IPS-18c (cell line): ENCODE data around the gene CNGA2.

Experiments used
- H3K4me3 ChIP-seq: 2 replicates; pipeline ENCODE4 v1.7.0; 2013; ENCODE audit warnings: low read depth, mild to moderate bottlenecking, low read length, moderate library complexity; ENCODE audit not compliant: insufficient read depth
- H3K9me3 ChIP-seq: one replicate; pipeline ENCODE4 v1.6.1; 2013; ENCODE audit warnings: mild to moderate bottlenecking, low read length, moderate library complexity; ENCODE audit not compliant: control insufficient read depth, insufficient read depth

Gene CNGA2

GRCh38 chrX:151736685-151737084, 2.1 kb downstream of the CNGA2 start:
- no peak overlapping the region for H3K4me3 ChIP-seq
- peaks cover 6% of the 10 kb centered on the region for H3K9me3 ChIP-seq

DNA sequence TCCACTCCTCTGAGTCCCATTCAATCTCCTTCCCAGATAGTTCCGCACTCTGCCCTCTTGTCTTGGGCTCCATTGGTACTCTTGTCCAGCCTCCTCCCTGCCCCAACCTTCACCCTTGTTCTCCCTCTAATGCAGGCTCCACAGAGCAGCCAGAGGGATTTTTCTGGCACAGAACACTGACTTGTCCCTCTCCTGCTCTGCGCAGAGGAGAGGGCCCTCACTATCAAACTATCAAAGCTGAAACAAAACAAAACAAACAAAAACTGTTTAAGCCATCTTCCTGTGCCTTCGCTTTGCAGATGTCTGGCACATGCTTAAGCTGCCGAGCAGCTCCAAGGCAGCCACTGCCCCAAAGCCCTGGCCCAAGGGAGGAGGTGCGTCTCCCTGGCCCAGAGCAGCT, 2.9 kb downstream of the CNGA2 start:
- H3K4me3 ChIP-seq, result no peak overlapping the region
- peaks cover 6% of the 10 kb centered on the region for H3K9me3 ChIP-seq

DNA sequence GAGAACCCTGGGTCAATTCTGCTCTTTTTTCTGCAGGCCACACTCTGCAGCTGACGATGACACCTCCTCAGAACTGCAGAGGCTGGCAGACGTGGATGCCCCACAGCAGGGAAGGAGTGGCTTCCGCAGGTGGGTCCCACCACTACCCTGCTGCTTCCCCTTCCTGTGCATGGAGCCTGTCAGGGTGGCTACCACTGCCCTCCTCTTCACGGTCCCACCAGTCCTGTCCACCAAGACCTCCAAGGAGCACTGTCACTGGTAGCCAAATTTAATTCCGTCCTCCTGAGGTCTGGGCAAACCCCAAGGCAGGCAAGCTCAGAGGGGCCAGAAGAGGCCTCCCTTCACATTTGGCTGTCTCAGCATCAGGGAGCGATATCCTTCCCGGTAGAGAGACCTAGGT, 4.2 kb downstream of the CNGA2 start:
- Histone ChIP-seq H3K4me3 (no peak overlapping the region), H3K9me3 (peaks cover 8% of the 10 kb centered on the region)

- Histone ChIP-seq H3K4me3 (no peak overlapping the region), H3K9me3 (peaks cover 6% of the 10 kb centered on the region)
Observed at GRCh38 chrX:151741606-151742005, 7.1 kb downstream of the CNGA2 start.

DNA sequence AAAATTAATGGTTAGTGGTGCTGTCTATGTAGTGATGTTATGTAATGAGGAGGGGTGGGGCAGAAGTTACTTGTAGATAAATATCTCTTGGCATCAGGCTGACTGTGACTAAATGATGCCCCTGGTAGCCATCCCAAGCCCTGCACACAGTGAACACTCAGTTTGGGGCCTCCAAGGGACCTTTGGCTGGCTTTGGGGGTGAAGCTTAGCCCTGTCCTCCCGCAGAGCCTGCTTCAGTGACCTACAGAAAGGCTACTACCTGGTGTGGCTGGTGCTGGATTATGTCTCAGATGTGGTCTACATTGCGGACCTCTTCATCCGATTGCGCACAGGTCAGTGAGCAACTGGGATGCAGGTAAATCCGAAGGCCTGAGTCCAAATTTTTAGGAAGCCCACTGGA, 7.8 kb downstream of the CNGA2 start:
- no peak overlapping the region for H3K4me3 ChIP-seq
- H3K9me3 ChIP-seq, result peaks cover 6% of the 10 kb centered on the region

DNA sequence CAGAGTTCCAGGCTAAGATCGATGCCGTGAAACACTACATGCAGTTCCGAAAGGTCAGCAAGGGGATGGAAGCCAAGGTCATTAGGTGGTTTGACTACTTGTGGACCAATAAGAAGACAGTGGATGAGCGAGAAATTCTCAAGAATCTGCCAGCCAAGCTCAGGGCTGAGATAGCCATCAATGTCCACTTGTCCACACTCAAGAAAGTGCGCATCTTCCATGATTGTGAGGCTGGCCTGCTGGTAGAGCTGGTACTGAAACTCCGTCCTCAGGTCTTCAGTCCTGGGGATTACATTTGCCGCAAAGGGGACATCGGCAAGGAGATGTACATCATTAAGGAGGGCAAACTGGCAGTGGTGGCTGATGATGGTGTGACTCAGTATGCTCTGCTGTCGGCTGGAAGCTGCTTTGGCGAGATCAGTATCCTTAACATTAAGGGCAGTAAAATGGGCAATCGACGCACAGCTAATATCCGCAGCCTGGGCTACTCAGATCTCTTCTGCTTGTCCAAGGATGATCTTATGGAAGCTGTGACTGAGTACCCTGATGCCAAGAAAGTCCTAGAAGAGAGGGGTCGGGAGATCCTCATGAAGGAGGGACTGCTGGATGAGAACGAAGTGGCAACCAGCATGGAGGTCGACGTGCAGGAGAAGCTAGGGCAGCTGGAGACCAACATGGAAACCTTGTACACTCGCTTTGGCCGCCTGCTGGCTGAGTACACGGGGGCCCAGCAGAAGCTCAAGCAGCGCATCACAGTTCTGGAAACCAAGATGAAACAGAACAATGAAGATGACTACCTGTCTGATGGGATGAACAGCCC, 9.3 kb downstream of the CNGA2 start:
- H3K4me3 ChIP-seq, result no peak overlapping the region
- H3K9me3 ChIP-seq, result peaks cover 6% of the 10 kb centered on the region

DNA sequence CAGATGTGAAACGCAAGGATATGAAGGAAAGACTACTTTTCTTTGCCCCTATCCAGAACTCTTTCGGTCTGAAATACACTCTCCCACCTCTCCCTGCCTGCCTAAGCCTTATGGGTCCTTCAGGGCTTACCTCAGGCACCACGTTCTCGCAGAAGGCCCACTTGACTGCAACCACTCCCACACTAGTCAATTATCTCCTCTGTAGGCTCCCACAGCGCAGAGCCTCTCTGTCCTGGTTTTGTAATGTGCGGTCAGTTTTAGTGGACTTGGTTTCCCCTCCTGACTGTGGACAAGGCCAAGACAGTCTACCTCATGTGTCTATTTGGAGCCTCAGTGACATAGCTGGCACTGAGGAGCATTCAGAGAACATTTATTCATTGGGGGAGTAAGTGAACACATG, 11.1 kb downstream of the CNGA2 start:
- H3K4me3 ChIP-seq, result no peak overlapping the region
- peaks cover 10% of the 10 kb centered on the region for H3K9me3 ChIP-seq

- H3K9me3 ChIP-seq, result peaks cover 12% of the 10 kb centered on the region
- H3K4me3 ChIP-seq, result no peak overlapping the region
Observed at GRCh38 chrX:151746502-151746901, 12.0 kb downstream of the CNGA2 start.

DNA sequence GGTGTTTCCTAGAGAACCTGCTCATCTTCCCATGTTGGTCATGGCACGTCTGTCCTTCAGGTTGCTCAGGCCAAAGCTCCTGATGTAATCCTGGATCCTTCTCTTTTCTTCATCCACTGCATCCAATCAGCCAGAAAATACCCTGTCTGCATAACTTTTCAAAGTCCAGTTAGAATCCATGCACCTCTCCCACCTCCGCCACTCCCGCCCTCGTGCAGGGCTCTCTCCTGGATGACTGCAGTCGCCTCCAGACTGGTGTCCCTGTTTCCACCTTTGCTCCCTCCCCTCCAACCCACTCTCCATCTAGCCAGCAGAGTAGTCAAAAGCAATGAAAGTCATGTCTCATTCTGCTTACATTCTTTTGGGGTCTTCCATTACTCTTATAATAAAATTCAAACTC, 16.0 kb downstream of the CNGA2 start:
- no peak overlapping the region for H3K4me3 ChIP-seq
- peaks cover 15% of the 10 kb centered on the region for H3K9me3 ChIP-seq

DNA sequence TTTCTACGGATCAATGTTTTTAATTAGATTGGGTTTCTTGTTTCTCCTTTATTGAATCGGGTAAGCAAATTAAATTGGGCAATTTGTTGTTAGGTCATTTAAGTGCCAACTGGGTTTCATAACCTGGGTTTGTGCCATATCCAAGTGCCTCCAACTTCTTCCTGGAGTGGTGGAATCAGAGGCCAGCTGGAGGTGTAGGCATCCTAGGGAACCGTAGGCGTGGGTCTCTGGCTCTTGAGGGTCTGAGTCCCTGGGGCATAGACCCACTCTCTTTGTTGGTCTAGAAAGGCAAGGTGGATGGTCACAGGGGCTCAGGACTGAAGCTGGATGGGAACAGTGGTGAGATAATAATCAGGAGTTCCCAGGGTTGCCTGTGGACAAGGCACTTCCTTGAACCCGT, 18.3 kb downstream of the CNGA2 start:
- peaks cover 28% of the 10 kb centered on the region for H3K9me3 ChIP-seq
- H3K4me3 ChIP-seq, result no peak overlapping the region

DNA sequence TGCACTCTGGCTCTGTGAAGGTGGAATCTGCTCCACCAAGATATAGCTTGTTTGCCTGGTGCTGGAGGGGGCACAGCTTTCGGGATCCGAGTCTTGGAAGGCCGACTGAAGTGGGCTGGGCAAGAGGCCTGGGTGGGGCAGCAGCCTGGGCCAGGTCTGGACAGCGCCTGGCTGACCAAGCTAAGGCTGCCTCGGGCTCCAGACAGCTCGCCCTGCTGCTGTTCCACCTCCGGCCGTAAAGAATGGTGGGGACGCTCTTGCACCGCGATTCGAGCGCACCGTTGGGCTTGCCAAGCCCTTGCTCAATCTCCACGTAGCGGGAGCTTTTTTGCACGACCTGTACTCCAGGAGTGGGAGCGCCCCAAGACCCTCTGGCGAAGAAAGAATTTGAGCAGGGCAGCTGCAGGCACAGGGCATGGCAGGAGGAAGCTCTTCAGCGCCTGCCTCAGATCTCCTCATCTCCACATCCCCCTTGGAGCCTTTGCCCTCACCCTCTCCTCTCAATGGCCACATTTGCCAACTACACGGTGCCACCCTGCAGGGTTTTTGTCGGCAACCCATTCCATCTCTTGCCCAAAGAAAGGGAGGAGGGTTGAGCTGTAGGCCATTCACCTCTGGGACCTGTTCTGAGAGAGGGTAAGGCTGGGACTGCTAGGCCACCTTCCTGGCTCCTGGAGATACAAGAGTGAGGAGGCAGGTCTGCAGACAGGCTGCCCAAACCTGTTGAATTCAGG, 18.9 kb downstream of the CNGA2 start:
- H3K4me3 ChIP-seq, result no peak overlapping the region; the same call in 1 of the 2 replicates
- H3K9me3 ChIP-seq, result peaks cover 29% of the 10 kb centered on the region

DNA sequence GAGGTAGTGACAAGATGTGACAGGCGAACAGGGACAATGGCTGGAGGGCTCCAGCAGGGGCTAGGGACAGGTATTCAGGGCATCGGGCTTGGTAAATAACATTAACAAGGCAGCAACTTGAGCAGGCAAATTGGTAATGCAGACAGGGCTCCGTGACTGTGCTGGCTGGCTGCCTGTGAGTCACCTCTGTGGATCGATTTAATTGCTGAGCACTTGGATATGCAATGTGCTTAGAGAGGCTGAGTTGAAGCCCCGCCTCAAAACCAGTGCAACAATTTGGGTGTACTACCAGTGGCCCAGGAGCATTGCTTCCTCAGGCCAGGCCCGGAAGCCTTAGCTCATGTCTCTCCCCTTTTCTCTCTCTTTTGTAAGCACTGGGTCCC, 19.5 kb downstream of the CNGA2 start:
- H3K4me3 ChIP-seq, result no peak overlapping the region; the same call in 1 of the 2 replicates
- peaks cover 29% of the 10 kb centered on the region for H3K9me3 ChIP-seq

GRCh38 chrX:151754641-151755215, 20.2 kb downstream of the CNGA2 start:
- H3K9me3 ChIP-seq, result peaks cover 32% of the 10 kb centered on the region
- H3K4me3 ChIP-seq, result no peak overlapping the region

DNA sequence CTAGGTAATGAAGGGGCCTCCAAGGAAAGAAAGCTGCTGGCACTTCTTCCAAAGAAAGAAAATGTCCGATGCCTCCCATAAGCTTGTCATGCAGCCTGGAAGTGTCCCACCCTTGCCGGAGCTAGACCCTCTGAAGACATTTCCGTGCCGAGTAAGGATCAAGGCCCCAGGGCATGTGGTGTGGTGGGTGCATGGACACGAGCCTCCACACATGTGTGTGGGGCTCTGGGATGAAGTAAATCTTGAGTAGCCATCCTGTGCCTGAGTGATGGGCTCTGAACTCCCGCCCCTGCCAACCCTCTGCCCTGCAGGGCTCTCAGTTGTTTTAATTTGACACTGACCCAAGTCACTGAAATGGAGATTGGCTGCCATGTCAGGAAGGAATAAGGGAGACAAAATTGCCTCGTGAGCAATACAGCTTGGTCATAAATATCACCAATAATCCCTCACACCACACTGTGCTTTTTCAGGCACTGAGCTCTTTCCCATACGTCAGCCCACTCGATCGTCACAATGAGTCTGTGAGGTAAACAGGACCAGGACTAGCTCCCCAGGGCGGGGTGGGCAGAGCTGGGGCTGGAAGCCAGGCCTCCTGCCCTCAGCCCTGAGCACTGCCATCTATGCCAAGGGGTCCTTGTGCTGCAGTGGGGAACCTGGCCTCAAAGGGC, 24.6 kb downstream of the CNGA2 start:
- Histone ChIP-seq H3K4me3 (no peak overlapping the region), H3K9me3 (peaks cover 25% of the 10 kb centered on the region)

- peaks cover 21% of the 10 kb centered on the region for H3K9me3 ChIP-seq
Observed at GRCh38 chrX:151762802-151763201, 28.3 kb downstream of the CNGA2 start.

DNA sequence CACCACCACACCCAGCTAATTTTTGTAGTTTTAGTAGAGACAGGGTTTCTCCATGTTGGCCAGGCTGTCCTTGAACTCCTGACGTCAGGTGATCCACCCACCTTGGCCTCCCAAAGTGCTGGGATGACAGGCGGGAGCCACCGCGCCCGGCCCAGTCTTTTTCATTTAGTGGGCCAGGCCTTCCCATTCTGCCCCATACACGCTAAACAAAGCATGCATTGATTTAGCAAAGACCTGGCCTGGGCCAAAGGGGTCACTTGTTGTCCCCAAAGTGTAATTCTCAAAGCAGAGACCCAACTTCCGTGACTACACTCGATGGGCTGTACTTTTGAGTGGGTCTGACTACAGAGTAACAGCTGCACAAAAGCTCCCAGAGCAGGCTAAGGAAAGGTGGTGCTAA, 29.2 kb downstream of the CNGA2 start:
- Histone ChIP-seq H3K9me3 (peaks cover 22% of the 10 kb centered on the region), H3K4me3 (no peak overlapping the region)

More at GRCh38 chrX:151762802-151763201, 28.3 kb downstream of the CNGA2 start:
- no peak overlapping the region for H3K4me3 ChIP-seq

DNA sequence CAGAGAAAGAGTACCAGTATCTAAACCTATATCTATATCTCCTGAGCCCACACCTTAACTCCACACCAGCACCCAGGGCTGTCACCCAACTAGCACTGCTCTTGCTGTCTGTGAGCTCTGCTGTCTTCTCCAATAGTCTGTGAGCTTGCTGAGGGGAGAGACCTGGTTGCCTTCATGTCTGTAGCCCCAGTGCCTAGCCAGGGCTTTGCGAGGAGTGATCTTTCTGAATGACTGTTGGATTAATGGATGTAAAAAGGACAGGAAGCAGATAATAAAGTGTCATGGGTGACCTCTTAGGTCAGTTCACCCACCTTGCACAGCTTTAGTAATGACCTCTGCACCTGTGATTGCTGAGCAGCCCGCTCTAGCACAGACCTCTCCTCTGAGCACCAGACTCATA, 30.5 kb downstream of the CNGA2 start:
- Histone ChIP-seq H3K4me3 (no peak overlapping the region), H3K9me3 (peaks cover 19% of the 10 kb centered on the region)
